ENCODE data around the gene FOXI1. TPM values are rescaled to one million over a fixed set of nuclear protein-coding genes. Genes with fewer than 3 reads are reported as not detected.
A peak's percentile ranks its signal among the peaks of the same experiment; 100 is the strongest.
"Not testable (repeated sequence)": the region's sequence is repeated elsewhere in the genome, so short reads cannot be mapped to it uniquely, and the experiment has no call there.

FOXI1 gene
- total RNA-seq, 1 experiment from 2014 or later: not detected

- DNase-seq (ENCODE audit: low read depth): no peak
These were observed 13.1 kb upstream of the FOXI1 start for GRCh38 chr5:170092455-170093101.

GRCh38 chr5:170094329-170094728, 11.4 kb upstream of the FOXI1 start:
- not testable (repeated sequence) for DNase-seq (ENCODE audit: low read depth)

GRCh38 chr5:170095646-170096045, 10.1 kb upstream of the FOXI1 start:
- DNase-seq (ENCODE audit: low read depth): no peak

GRCh38 chr5:170097934-170098333, 7.8 kb upstream of the FOXI1 start:
- no peak for DNase-seq (ENCODE audit: low read depth)

- DNase-seq (ENCODE audit: low read depth): peak; percentile 55
These were observed 5.4 kb upstream of the FOXI1 start for GRCh38 chr5:170100066-170100943.

- DNase-seq (ENCODE audit: low read depth): no peak
These were observed 2.2 kb upstream of the FOXI1 start for GRCh38 chr5:170103447-170103846.

GRCh38 chr5:170104299-170104698, 1.4 kb upstream of the FOXI1 start:
- DNase-seq (ENCODE audit: low read depth): no peak

GRCh38 chr5:170104710-170105109, 987 bp upstream of the FOXI1 start:
- no peak for DNase-seq (ENCODE audit: low read depth)

- DNase-seq (ENCODE audit: low read depth): no peak
These were observed 2.0 kb downstream of the FOXI1 start for GRCh38 chr5:170107674-170108073.

GRCh38 chr5:170108266-170108785, 2.6 kb downstream of the FOXI1 start:
- DNase-seq (ENCODE audit: low read depth): no peak

GRCh38 chr5:170109059-170110031, 3.6 kb downstream of the FOXI1 start:
- no peak for DNase-seq (ENCODE audit: low read depth)

GRCh38 chr5:170110403-170111087, 4.8 kb downstream of the FOXI1 start:
- DNase-seq (ENCODE audit: low read depth): no peak

- no peak for DNase-seq (ENCODE audit: low read depth)
These were observed 5.5 kb downstream of the FOXI1 start for GRCh38 chr5:170111088-170111785.

- no peak for DNase-seq (ENCODE audit: low read depth)
These were observed 7.3 kb downstream of the FOXI1 start for GRCh38 chr5:170112876-170113521.

- no peak for DNase-seq (ENCODE audit: low read depth)
These were observed 7.8 kb downstream of the FOXI1 start for GRCh38 chr5:170113522-170113900.

GRCh38 chr5:170114271-170114670, 8.6 kb downstream of the FOXI1 start:
- DNase-seq (ENCODE audit: low read depth): no peak

- no peak for DNase-seq (ENCODE audit: low read depth)
These were observed 10.2 kb downstream of the FOXI1 start for GRCh38 chr5:170115925-170116324.

GRCh38 chr5:170117736-170118135, 12.0 kb downstream of the FOXI1 start:
- no peak for DNase-seq (ENCODE audit: low read depth)

- DNase-seq (ENCODE audit: low read depth): no peak
These were observed 14.9 kb downstream of the FOXI1 start for GRCh38 chr5:170120576-170120975.

GRCh38 chr5:170121321-170121720, 15.6 kb downstream of the FOXI1 start:
- DNase-seq (ENCODE audit: low read depth): no peak

All from Daoy (cell line).